ENCODE data around the gene ADGRL2.

GRCh38 chr1:81878538-81878937 is 77.8 kb downstream of the ADGRL2 start:
- TF ChIP-seq POLR2A (IDR thresholded peaks at IDR 0.05) (no peak), CTCF (IDR thresholded peaks at IDR 0.05) (no peak), EP300 (IDR thresholded peaks at IDR 0.05) (no peak), POLR2AphosphoS5 (IDR thresholded peaks at IDR 0.05) (no peak)
